ENCODE measurements around the gene GLYATL2. TPM values are rescaled to one million over a fixed set of nuclear protein-coding genes. Genes with fewer than 3 reads are reported as not detected.

The GLYATL2 gene
- polyA plus RNA-seq, 1 of the 3 experiments (the other 2 are of a cell fraction) = 0.31 TPM

GRCh38 chr11:58784995-58785394, 59.5 kb downstream of the GLYATL2 start (continued):
- TF ChIP-seq CTCF (IDR thresholded peaks at IDR 0.05) (no peak; the same call in 1 of the 2 replicates), EZH2phosphoT487 (IDR thresholded peaks at IDR 0.05; ENCODE audit: borderline replicate concordance, low read depth) (no peak), TCF12 (IDR thresholded peaks at IDR 0.05) (no peak), PBX3 (IDR thresholded peaks at IDR 0.05) (no peak), RFX5 (IDR thresholded peaks at IDR 0.05; ENCODE audit: low read length) (no peak), SMC3 (IDR thresholded peaks at IDR 0.05; ENCODE audit: low read depth, low read length) (no peak)

Other genes with a start within 250 kb of the GLYATL2 start
- gene CNTF, start 222.0 kb downstream of the GLYATL2 start, polyA plus RNA-seq (2012; rRNA removed) = 0.87 and 1.4 TPM in 2 replicates
- gene GLYAT, start 112.8 kb downstream of the GLYATL2 start, polyA plus RNA-seq (2012; rRNA removed) = not detected in 2 replicates
- gene GLYATL1, start 94.8 kb upstream of the GLYATL2 start, polyA plus RNA-seq (2012; rRNA removed) = 0.21 and 0.29 TPM in 2 replicates
- gene GLYATL1B, start 241.6 kb upstream of the GLYATL2 start, polyA plus RNA-seq (2012; rRNA removed) = not detected in 2 replicates

All from SK-N-SH (cell line).